ENCODE results near the gene KDM2A.

KDM2A gene

DNA sequence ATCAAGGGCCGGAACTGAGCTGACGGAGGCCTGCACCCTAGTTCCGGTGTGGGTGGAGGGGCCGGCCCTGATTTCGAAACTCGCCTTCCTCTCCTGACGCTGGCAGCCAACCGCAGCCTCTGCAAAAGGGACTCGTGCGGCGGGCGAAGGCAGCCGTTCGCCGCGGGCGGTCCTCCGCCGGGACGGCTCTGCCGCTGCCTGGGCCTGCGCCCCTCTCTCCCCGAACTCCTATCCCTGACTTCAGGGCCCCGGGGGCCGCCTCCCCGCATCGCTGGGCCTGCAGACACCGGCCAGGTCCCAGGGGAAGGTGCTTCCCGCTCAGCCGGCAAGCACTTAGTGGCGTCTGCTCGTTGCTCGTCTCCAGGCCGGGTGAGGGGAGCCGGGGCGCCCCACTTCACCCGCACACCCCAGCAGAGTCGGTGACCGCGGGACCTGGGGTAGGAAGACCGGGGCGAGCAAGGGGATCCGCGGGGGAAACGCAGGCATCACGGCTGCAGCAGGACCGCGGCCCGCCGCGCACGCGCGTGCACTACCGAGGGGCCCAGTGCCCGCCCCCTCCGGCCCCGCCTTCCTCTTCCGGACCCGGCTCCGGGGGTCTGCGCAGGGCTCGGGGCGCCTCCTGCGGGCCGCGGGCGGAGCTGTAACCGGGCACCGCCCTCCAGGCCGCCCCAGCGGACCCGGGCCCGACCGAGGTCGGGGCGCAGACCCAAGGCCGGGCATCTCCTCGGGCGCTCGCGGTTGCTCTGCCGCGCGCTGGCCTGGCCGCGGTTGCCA, 169.6 kb downstream of the KDM2A start:
- peak; percentile 87 for DNase-seq

DNA sequence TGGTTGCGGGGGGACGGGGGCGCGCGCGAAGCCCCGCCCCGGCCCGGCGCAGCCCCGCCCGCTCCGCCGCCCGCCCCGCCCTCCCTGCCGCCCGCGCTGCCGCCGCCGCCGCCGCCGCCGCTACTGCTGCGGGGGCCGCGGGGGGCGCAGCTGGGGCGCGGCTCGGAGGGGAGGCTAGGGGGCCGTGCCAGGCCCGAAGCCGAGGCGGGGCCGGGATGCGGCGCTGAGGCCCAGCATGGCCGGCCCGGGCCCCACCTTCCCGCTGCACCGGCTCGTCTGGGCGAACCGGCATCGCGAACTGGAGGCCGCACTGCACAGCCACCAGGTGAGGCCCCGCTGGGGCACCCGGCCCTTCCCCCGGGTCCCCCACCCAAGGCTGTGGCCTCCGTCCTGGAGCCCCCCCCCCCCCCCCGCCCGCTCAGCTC, 170.2 kb downstream of the KDM2A start, which contains the start of gene ANKRD13D:
Gene ANKRD13D, plus strand, starts transcription at position 78 of the 425 bp plus-strand sequence. Its CDS starts 158 bp downstream, at position 236.
- DNase-seq = no peak

DNA sequence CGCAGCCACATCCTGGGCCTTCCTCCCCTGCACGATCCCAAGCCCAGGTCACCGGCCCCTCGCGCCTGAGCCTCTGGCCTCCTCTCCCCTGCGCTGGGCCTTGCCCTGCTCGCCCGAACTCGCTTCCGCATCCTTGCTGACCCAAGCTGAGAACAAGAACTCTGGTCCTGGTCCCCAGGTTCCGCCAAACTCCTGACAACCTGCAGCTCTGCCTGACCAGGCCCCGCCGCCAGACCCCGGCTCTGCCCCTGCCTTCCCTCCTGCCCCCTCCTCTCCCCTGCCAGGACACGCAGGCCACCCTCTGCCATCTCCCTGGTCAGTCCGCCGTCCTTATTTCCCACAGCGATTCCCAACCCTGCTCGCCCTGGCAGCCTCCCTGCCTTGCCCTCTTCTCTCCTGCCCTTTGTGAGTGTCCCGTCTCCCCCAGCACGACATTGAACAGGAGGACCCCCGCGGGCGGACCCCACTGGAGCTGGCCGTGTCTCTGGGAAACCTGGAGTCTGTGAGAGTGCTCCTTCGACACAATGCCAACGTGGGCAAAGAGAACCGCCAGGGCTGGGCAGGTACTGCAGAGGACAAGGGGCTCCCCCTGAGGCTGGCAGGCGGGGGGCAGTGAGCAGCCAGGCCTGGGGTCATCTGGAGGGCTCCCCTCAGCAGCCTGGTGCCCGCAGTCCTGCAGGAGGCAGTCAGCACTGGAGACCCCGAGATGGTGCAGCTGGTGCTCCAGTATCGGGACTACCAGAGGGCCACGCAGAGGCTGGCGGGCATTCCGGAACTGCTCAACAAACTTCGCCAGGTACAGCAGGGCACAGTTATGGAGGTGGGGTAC, 170.8 kb downstream of the KDM2A start:
- DNase-seq = no peak

DNA sequence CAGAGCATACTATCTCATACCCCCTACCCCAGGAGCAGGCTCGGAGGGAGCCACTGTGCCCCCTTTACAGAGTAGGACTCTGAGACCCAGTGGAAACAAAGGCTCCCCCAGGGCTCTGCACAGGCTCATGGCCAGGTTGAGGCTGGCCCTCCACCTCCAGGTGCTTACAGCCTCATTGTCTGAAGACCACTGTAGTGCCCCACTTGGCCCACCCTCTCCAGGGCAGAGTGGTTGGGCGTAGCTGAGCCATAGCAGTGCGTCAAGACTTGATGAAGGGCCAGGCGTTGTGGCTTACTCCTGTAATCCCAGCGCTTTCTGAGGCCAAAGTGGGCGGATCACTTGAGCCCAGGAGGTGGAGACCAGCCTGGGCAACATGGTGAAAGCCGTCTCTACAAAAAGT, 171.7 kb downstream of the KDM2A start:
- no peak for DNase-seq

DNA sequence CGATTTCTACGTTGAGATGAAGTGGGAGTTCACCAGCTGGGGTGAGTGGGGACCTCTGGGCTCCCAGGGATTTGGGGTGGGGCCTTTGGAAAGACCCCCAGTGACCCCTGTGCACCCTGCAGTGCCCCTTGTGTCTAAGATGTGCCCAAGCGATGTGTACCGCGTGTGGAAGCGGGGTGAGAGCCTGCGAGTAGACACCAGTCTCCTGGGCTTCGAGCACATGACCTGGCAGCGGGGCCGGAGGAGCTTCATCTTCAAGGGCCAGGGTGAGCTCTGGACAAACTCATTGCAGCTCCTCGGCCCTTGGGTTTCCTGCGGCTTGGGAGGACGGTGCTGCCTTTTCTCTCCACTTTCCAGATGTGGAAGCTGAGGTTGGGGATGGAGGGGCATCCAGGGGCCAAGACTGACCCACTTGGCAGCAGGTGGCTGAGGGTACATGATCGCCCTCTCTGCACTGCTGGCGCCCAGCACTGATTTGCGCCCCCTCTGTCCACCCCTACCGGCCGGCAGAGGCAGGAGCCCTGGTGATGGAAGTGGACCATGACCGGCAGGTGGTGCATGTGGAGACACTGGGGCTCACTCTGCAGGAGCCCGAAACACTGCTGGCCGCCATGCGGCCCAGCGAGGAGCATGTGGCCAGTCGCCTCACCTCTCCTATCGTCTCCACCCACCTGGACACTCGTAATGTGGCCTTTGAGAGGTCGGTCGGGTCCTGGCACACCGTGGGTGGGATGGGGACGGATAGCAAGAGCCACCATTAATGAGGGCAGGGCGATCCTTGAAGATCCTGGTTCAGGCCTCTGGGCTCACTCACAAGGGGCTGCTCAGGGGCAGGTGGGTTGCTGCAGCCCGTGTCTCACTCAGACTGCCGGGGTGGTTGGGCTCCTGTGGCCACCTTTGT, 172.7 kb downstream of the KDM2A start:
- DNase-seq = no peak

DNA sequence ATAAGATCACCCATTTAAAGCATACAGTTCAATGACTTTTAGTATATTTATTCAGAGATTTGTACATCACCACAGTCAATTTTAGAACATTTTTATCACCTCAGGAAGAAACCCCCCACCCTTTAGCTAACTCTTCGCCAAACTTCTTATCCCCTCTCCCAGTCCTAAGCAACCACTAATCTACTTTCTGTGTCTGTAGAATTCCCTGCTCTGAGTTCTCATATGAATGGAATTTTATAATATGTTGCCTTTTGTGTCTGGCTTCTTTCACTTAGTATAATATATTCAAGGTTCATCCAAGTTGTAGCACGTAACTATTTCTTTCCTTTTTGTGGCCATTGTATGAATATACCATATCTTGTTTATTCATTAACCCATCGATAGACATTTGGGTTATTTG, 173.6 kb downstream of the KDM2A start:
- DNase-seq = no peak

DNA sequence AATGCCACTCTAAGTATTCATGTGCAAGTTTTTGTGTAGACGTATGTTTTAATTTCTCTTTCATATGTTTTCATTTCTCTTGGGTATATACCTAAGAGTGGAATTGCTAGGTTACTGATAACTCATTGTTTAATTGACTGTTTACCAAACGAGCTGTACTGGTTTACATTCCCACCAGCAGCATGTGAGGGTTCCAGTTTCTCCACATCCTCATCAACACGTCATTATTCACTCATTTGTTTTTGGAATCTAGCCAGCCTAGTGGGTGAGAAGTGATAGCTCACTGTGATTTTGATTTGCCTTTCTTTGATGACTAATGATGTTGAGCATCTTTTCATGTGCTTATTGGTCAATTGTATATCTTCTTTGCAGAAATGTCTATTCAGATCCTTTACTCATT, 174.0 kb downstream of the KDM2A start:
- no peak for DNase-seq

DNA sequence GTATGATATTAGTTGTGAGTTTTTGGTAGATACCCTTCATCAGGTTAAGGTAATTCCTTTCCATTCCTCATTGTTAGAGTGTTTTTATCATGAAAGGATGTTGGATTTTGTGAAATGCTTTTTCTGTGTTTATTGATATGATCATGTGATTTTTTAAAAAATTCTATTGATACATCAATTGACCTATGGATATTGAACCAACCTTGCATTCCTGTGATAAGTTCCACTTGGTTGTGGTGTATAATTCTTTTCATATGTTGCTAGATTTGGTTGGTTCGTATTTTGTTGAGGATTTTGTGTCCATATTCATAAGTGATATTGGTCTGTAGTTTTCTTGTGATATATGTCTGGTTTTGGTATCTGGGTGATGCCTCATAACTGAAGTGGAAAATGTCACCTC, 176.8 kb downstream of the KDM2A start:
- DNase-seq = no peak

DNA sequence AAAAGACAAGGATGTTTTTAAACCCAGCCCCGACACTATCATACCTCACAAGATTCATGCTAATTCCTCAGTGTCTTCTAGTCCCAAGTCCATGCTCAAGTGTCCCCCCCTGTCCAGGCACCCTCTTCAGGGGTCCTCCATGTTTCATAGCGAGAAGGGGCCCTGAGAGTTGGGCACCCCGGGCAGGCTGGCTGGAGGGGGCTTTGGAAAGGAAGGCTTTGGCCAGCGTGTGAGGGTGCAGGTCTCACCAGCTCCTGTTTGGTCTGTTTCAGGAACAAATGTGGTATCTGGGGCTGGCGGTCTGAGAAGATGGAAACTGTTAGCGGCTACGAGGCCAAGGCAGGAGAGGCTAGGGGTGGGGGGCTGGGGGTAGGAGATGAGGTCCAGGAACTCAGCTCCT, 179.7 kb downstream of the KDM2A start:
- DNase-seq = no peak

DNA sequence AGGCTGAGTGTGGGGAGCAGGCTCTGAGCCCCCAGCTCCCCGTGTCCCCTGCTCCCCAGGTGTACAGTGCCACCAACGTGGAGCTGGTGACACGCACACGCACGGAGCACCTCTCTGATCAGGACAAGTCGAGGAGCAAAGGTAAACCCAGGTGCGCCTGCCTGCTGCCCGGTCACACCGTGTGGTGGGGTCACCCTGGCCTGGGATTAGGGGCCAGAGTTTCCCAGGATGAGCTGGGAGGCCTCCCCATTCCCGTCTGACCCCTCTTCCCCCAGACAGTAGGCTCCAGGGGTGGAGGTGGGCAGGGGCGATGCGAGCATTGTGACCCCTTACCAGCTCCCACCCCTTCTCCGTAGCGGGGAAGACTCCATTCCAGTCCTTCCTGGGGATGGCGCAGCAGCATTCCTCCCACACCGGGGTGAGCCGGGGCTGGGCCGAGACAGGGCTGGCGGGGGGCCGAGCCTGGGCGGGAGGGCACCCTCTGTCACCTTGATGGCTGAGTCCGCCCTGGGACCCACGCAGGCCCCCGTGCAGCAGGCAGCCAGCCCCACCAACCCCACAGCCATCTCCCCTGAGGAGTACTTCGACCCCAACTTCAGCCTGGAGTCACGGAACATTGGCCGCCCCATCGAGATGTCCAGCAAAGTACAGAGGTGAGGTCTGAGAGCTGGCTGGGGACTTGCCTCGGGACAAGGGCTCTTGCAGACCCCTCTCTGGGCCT, 180.6 kb downstream of the KDM2A start:
- DNase-seq = no peak

DNA sequence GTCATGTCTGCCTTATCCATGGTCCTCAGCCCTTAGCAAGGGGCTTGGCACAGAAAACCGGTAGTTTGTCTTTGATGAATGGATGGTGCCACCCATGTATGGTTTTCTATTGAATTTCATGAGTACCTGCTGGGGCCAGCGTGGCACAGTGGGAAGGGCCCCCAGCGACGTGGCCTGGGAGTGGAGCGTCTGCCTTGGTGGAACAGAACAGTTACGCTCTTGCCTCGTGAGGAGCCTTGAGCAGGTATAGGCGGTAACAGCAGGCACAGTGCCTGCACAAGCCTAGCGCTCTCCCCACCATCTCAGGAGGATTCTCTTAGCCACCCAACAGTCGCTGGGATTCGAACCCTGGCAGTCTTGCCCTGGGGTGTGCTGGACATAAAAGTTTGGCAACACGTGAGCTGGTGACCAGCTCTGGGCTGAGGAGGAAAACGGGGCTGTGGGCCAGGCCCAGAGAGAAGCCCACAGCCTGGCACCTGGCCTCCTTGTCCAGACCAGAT, 181.2 kb downstream of the KDM2A start:
- DNase-seq = no peak

DNA sequence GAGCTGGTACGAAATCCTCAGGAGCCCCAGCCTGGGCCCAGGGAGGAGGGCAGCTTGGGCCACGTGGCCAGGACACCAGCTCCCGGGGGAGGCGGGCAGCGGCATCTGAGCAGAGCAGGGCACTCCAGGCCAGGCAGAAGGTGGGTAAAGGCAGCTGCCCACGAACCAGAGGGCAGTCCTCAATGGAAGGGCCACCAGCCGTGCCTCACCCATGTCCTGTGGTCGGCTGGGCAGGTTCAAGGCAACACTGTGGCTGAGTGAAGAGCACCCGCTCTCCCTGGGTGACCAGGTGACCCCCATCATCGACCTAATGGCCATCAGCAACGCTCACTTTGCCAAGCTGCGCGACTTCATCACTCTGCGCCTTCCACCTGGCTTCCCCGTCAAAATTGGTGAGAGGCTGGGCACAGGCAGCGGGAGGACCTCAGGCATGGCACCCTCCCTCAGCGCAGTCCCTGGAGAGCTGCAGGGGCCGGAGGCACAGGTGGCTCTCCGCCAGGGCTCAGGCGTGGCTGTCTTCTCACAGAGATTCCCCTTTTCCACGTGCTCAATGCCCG, 181.8 kb downstream of the KDM2A start:
- DNase-seq = no peak

DNA sequence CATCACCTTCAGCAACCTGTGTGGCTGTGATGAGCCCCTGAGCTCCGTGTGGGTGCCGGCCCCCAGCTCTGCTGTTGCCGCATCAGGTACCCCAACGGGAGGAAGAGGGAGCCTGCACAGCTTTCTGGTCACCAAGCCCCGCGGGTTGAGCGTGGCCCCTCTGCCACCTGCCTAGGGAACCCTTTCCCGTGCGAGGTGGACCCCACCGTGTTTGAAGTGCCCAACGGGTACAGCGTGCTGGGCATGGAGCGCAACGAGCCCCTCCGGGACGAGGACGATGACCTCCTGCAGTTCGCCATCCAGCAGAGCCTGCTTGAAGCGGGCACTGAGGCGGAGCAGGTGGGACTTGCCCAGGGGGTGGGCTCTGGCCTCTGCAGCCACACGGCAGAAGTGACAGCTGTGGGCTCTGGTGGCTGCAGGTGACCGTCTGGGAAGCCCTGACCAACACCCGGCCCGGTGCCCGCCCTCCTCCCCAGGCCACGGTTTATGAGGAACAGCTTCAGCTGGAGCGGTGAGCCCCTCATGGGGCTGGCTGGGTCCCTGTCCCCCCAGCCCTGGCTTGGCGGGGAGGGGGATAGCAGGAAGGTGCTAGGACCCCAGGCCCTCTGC, 182.4 kb downstream of the KDM2A start:
- no peak for DNase-seq

DNA sequence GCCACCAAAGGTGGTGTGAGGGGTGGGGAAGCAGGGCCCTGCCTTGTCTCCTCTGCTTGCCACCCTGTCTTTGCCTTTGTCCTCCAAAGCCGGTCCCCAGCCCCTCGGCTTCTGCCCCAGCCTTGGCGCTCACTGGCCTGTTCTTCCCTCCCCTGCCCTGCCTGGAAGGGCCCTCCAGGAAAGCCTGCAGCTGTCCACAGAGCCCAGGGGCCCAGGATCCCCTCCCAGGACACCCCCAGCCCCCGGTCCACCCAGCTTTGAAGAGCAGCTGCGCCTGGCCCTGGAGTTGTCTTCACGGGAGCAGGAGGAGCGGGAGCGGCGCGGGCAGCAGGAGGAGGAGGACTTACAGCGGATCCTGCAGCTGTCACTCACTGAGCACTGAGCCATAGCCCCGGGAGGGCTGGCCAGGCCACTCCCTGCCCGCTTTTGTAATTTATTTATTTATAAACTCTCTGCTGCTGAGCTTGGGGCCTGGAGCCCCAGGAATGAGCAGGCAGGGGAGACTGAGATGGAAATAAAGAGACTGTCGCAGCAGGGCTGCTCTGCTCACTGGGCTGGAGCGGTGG, 183.0 kb downstream of the KDM2A start:
- DNase-seq = no peak

DNA sequence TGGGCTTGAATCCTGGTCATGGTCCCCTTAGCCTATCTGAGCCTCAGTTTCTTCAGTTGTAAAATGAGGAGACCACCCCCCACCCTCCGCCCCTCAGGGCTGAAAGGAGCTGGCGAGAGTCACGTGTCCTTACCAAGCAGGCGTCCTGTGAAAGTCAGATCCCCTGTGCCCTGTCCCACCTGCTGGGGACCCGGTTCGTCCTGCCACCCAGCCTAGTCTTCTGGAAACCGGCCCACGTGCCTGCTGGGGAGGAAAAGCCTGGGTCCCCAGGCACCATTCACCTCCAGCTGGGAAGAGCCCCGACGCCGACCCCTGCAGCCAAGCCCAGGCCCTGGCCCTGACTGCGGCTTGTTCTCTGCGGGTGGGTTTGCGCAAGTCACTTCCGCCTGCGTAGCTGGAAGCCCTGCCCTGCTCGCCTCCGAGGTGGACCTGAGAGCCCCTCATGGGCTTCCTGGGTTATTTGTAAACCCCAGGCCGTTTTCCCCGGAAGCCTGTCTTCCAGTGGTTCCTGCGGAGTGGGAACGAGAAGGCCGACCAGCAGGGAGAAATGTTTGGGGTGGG, 183.6 kb downstream of the KDM2A start:
- no peak for DNase-seq

DNA sequence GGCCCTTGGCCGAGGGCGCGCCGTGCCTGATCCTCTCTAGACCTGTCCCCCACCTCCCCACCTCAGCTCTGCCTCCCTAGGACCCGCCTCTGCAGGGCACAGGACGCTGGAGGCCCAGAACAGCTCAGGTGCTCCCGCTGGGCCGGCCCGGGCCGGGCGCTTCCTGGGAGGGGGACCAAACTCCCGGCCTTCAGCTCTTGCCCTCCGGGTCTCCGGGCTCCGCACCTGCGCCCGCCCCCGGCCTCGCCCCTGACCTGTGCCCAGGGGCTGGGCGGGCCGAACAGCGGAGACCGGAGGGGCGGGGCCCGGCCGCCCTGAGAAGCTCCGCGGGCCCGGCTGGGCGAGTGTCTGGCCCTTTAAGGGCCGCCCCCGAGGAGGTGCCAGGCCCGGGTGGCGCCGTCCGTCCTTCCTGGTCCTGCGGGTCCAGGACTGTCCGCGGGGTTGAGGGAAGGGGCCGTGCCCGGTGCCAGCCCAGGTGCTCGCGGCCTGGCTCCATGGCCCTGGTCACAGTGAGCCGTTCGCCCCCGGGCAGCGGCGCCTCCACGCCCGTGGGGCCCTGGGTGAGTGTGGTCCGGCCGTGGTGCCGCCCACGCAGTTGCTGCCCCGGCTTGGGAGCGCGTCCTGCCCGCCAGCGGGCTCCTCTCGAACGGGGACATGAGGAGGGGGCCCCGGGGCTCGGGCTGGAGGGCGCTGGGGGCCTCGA, 184.2 kb downstream of the KDM2A start, which contains the start of gene SSH3:
Gene SSH3, plus strand, starts transcription at position 399 of the 703 bp plus-strand sequence. Its CDS starts 96 bp downstream, at position 495.
- DNase-seq = peak; percentile 48

DNA sequence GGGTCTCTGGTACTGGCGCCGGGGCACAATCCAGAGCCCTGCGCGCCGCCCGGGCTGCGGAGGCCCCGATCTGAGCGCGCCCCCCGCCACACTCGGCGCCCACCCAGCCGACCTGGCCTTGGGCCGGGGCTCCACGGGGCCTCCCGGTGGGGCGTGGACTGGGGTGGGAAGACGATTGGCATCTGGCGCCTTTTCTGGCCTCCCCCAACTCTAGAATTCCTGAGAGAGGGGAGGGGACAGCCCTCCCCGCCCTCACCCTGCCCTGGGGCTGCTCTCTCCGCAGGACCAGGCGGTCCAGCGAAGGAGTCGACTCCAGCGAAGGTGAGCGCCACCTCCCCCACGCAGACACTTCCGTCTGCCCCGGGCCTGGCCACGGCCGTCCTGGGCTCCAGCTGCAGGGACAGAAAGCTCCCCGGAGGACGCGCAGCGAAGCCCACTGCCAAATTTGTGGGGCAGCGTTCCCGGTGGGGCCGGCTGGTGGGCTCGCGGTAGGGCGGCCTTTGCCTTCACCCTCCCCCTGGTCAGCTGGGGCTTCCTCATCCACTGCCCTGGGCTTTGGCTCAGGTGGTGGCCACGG, 184.9 kb downstream of the KDM2A start:
- DNase-seq = no peak

DNA sequence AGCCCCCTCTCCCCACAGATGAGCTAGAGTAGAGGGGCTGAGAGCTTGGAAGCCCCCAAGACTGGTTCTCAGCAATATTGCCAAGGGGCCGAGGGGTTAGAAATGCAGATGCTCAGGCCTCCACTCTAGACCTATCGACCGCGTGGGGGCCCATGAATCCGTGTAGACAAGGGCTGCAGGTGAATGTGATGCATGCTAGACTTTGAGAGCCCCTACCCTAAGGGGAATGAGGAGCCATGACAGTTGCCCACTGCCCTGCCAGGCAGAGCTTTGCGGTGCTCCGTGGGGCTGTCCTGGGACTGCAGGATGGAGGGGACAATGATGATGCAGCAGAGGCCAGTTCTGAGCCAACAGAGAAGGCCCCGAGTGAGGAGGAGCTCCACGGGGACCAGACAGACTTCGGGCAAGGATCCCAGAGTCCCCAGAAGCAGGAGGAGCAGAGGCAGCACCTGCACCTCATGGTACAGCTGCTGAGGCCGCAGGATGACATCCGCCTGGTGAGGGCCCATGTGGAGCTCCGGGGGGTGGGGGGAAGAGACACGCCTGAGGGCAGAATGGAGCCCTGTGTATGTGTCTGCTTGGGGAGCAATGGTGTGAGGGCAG, 185.5 kb downstream of the KDM2A start:
- DNase-seq = no peak

All from stimulated activated CD4-positive, alpha-beta T cell treated with anti-CD3 and anti-CD28 coated beads, Interleukin-4, amount 100 ng/mL, for 24 hours (primary cell).